Loucy (cell line): ENCODE measurements around the gene ERI2.

Experiments used
- CTCF ChIP-seq: fragments of 200-600 bp; sonication (generic); conservative IDR thresholded peaks from 2 replicates; pipeline ENCODE4 v1.5.1; 2014; ENCODE audit warnings: mild to moderate bottlenecking, antibody characterized with exemption, low read length
- EZH2phosphoT487 ChIP-seq: fragments of 200-600 bp; IDR thresholded peaks from 2 replicates; pipeline ENCODE4 v1.6.1; 2018; ENCODE audit warnings: antibody characterized with exemption, mild to moderate bottlenecking, moderate library complexity, borderline replicate concordance

GRCh38 chr16:20833086-20833485 is 26.8 kb upstream of the ERI2 start:
- TF ChIP-seq CTCF = no peak
- no peak for TF ChIP-seq EZH2phosphoT487
